Colonic mucosa (tissue), 4 donors: ENCODE data around the gene ZNF24. TPM values are rescaled to one million over a fixed set of nuclear protein-coding genes. Genes with fewer than 3 reads are reported as not detected.

Experiments used
- DNase-seq: peaks from one replicate; pipeline ENCODE4 v3.0.0-alpha.2; 2020
- H3K27ac ChIP-seq: fragments of 200-600 bp; one replicate; pipeline ENCODE4 v1.8.0; 2021
- H3K27me3 ChIP-seq: fragments of 200-600 bp; one replicate; pipeline ENCODE4 v1.8.0; 2021
- H3K36me3 ChIP-seq: fragments of 200-600 bp; one replicate; pipeline ENCODE4 v1.8.0; 2021
- H3K4me1 ChIP-seq: fragments of 200-600 bp; one replicate; pipeline ENCODE4 v1.8.0; 2021; ENCODE audit warnings: mild to moderate bottlenecking
- H3K4me3 ChIP-seq: fragments of 200-600 bp; one replicate; pipeline ENCODE4 v1.8.0; 2021
- H3K9ac ChIP-seq, 2 donors: one replicate each; pipeline ENCODE4 v1.7.0; 2013; ENCODE audit warnings: control low read depth in 2 of 2, low read depth in 2 of 2, low read length in 2 of 2
- H3K9me3 ChIP-seq: fragments of 200-600 bp; one replicate; pipeline ENCODE4 v1.8.0; 2021
- CTCF ChIP-seq: fragments of 200-600 bp; IDR thresholded peaks from one replicate; pipeline ENCODE4 v1.8.0; 2022; ENCODE audit warnings: antibody characterized with exemption, mild to moderate bottlenecking
- intact Hi-C: fragments of 100-400 bp; cut with DNase I; formaldehyde crosslinking; loops from one replicate; pipeline ENCODE4 v1.14.1; 2022
- total RNA-seq, 2 donors: library from RNA; stranded (reverse); fragmentation: NEBNext Ultra II Directional in 1 of 2; extraction: Animal tissue kit (Norgen Biotek cat#: 25700) in 1 of 2; gene quantifications; one replicate each; pipeline ENCODE4 v1.2.1, GENCODE V29; 2021
- donor health status: healthy.
- donor health status: DM: no; HTN: no; CAD: no.
- donor health status: DM: no; HTN: no; CAD: no.

The ZNF24 gene
- total RNA-seq, 2 donors from 2014 or later = 49.1 to 55.5 TPM

- Histone ChIP-seq H3K36me3 (peaks cover 3% of the 10 kb centered on the region), H3K4me3 (peak overlapping the region; percentile 92), H3K4me1 (no peaks in the 10 kb centered on the region), H3K9ac (peak overlapping the region; percentile 44 to 83), H3K27ac (peak overlapping the region; percentile 97), H3K27me3 (no peaks in the 10 kb centered on the region), H3K9me3 (no peaks in the 10 kb centered on the region)
- intact Hi-C loops = loop anchor here (5.0 kb wide), 1 partner anchor 103 kb away; the partner anchor contains the start of gene ZNF397
- no peak for DNase-seq
- TF ChIP-seq CTCF = no peak
Observed at GRCh38 chr18:35344736-35345459, 678 bp upstream of the ZNF24 start.

GRCh38 chr18:35343488-35343935 is 708 bp downstream of the ZNF24 start:
- intact Hi-C loops = loop anchor here (5.0 kb wide), 1 partner anchor 101 kb away; the partner anchor contains the start of gene ZNF397
- no peaks in the 10 kb centered on the region for H3K4me1 ChIP-seq
- DNase-seq = no peak

GRCh38 chr18:35337286-35337685 is 6.9 kb downstream of the ZNF24 start:
- H3K9ac ChIP-seq = no peak overlapping the region
- H3K36me3 ChIP-seq = peaks cover 25% of the 10 kb centered on the region
- no peaks in the 10 kb centered on the region for H3K9me3 ChIP-seq
- no peaks in the 10 kb centered on the region for H3K27me3 ChIP-seq
- DNase-seq = no peak
- H3K27ac ChIP-seq = no peak overlapping the region
- H3K4me3 ChIP-seq = no peak overlapping the region
- no peak for TF ChIP-seq CTCF
- intact Hi-C loops = loop anchor here (5.0 kb wide), 1 partner anchor 45 kb away; the partner anchor contains the start of gene ZSCAN30
- no peaks in the 10 kb centered on the region for H3K4me1 ChIP-seq

More at GRCh38 chr18:35343488-35343935, 708 bp downstream of the ZNF24 start:
- Histone ChIP-seq H3K27me3 (no peaks in the 10 kb centered on the region), H3K9me3 (no peaks in the 10 kb centered on the region), H3K27ac (peak overlapping the region; percentile 97), H3K4me3 (peak overlapping the region; percentile 92), H3K9ac (peak overlapping the region; percentile 77 to 83), H3K36me3 (peaks cover 6% of the 10 kb centered on the region)
- TF ChIP-seq CTCF = no peak

- no peak overlapping the region for H3K27ac ChIP-seq
- no peak overlapping the region for H3K4me3 ChIP-seq
- no peaks in the 10 kb centered on the region for H3K4me1 ChIP-seq
- intact Hi-C loops = loop anchor here (5.0 kb wide), 1 partner anchor 44 kb away; the partner anchor contains the start of gene ZSCAN30
- H3K9ac ChIP-seq = no peak overlapping the region
- no peaks in the 10 kb centered on the region for H3K27me3 ChIP-seq
- TF ChIP-seq CTCF = no peak
- no peaks in the 10 kb centered on the region for H3K9me3 ChIP-seq
- DNase-seq = no peak
- peaks cover 25% of the 10 kb centered on the region for H3K36me3 ChIP-seq
Observed at GRCh38 chr18:35335866-35336265, 8.4 kb downstream of the ZNF24 start.

GRCh38 chr18:35334821-35335220 is 9.4 kb downstream of the ZNF24 start:
- Histone ChIP-seq H3K27me3 (no peaks in the 10 kb centered on the region), H3K4me1 (no peaks in the 10 kb centered on the region), H3K36me3 (peaks cover 22% of the 10 kb centered on the region), H3K9ac (no peak overlapping the region), H3K9me3 (no peaks in the 10 kb centered on the region), H3K4me3 (no peak overlapping the region), H3K27ac (no peak overlapping the region)
- intact Hi-C loops = loop anchor here (5.0 kb wide), 1 partner anchor 43 kb away; the partner anchor contains the start of gene ZSCAN30
- no peak for DNase-seq
- no peak for TF ChIP-seq CTCF
